D721Med (cell line): ENCODE results near the gene SUGT1.

ENCODE experiments used
- DNase-seq: peaks from one replicate; pipeline ENCODE4 v3.0.0; 2011; ENCODE audit warnings: low spot score; ENCODE audit not compliant: insufficient read length
- FAIRE-seq: peaks from 2 replicates; lab custom pipeline; 2011; peaks lifted over from hg19 to GRCh38; lab: Jason Lieb, UNC
- TF ChIP-seq, protein P1 (sequence below): IDR thresholded peaks from 2 replicates; pipeline ENCODE4 v1.5.1; 2012; ENCODE audit warnings: mild to moderate bottlenecking, control low read depth; ENCODE audit not compliant: insufficient read depth; ENCODE audit errors: missing control alignments

Gene SUGT1

DNA sequence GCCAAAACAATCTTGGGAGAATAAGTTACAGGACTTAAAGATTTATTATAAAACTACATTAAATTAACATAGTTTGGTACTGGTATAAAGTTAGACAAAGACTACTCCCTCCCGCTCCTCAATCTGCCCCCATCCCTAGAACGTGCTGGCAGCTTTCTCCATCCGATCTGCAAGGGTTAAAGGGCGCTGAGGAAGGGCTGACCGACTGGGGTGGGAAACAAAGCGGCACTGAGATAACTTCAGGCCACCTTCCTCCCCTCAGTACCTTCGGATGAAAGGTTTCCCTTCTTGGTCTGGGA, 790 bp upstream of the SUGT1 start:
- DNase-seq (no peak), FAIRE-seq (no peak)
- TF ChIP-seq, protein P1, sequence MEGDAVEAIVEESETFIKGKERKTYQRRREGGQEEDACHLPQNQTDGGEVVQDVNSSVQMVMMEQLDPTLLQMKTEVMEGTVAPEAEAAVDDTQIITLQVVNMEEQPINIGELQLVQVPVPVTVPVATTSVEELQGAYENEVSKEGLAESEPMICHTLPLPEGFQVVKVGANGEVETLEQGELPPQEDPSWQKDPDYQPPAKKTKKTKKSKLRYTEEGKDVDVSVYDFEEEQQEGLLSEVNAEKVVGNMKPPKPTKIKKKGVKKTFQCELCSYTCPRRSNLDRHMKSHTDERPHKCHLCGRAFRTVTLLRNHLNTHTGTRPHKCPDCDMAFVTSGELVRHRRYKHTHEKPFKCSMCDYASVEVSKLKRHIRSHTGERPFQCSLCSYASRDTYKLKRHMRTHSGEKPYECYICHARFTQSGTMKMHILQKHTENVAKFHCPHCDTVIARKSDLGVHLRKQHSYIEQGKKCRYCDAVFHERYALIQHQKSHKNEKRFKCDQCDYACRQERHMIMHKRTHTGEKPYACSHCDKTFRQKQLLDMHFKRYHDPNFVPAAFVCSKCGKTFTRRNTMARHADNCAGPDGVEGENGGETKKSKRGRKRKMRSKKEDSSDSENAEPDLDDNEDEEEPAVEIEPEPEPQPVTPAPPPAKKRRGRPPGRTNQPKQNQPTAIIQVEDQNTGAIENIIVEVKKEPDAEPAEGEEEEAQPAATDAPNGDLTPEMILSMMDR: no peak

DNA sequence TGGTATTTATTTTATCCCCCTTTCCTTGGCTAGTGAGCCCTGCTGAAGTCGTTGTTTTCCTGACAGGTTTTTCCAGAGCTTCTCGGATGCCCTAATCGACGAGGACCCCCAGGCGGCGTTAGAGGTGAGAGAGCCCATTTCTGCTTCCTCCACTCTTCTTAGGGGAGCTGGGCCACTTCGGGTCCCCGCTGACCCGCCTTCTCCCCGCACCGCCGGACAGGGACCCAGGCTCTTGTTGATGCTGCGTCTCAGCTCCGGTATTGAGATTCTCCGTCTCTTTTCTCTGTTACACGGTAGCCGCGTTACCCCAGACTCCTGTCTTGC, 306 bp downstream of the SUGT1 start:
- no peak for FAIRE-seq
- DNase-seq: no peak
- TF ChIP-seq, protein P1: no peak

DNA sequence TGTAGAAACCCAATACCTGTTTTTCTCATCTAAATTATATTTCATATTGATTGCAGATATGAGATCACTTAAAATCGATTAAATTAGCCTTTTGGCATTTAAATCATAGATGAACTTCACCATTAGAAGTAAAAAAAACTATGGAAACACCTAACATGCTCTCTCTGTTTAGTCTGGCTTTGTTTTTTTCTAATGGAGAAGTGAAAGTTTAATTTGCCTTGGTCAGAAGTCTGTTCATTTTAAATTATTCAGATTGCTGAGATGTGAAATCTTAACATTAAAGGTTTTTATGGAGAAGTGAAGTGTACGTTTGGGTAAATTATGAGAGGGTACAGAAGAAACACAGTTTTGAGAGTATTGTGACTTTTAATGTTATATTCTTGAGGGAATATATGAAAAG, 6.7 kb downstream of the SUGT1 start:
- TF ChIP-seq, protein P1: no peak
- FAIRE-seq: no peak
- DNase-seq: no peak

DNA sequence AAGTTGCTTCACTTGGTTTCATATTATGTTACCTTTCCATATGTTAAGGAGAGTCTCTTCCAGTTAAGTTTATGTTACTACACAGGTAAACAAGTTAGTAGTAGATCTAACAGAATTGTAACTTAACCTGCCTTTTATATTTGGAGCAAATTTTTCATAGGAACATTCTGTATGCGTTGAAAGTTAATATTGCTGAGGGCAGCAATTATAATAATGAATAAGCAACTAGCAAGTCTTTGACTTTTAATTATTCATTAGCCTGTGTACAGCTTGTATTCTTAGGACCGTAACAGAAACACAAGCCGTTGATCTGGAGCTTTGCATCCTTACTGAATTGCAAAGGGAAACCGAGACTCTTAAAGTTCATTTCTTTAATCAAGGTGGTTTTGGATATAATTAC, 11.6 kb downstream of the SUGT1 start:
- TF ChIP-seq, protein P1: no peak
- DNase-seq (no peak), FAIRE-seq (no peak)

DNA sequence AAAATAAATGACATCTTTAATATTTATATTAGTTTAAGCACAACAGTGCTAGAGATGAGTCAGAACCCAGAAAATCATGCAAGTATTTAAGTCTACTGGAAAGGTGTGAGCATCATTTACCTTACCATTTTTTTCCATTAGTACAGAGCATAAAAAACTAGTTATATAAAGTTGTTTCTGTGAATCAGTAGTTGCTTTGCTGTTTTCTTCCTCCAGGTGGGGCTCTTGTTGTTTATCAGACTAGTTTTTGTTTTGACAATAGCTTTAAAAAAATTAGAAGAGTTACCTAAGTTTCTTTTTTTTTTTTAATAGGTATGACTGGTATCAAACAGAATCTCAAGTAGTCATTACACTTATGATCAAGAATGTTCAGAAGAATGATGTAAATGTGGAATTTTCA, 12.7 kb downstream of the SUGT1 start:
- FAIRE-seq: no peak
- DNase-seq: no peak
- TF ChIP-seq, protein P1: peak; percentile 46

DNA sequence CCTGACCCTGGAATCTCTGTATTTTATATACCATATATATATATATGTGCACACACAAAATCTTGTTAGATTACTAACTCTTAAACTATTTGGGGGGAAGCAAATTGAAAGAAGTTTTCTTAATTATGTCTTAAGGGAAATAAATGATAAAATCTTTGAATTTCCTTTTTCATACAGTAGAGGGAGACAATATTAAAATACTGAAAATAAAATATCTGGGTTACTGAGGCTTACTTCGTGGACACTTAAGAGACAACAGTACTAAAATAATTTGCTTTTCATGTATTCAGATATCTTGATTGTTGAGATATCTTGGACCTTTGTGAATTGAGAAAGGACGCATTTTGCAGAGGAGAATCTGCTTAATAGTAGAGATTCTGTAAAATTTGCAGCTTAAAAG, 17.0 kb downstream of the SUGT1 start:
- no peak for FAIRE-seq
- no peak for DNase-seq

DNA sequence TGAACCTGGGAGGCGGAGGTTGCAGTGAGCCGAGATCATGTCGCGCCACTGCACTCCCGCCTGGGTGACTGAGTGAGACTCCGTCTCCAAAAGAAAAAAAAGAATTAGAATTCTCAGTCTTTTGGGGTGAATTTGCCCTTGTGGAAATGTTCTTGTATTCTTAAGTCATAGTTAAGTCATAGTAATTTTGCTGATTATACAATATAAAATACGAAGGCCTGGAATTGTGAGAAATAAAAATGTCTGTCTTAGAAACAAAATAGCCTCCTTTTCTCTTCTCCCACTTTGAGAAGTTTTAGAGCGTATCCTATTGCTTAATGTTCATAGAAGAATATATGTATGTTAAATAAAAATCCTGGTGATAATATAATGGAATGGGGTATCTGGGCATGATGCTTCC, 18.1 kb downstream of the SUGT1 start:
- DNase-seq (no peak), FAIRE-seq (no peak)
- TF ChIP-seq, protein P1: no peak

More for the DNA sequence above, 17.0 kb downstream of the SUGT1 start:
- TF ChIP-seq, protein P1: peak; percentile 2
